Epithelial cell of proximal tubule (primary cell): Measurements from ENCODE around the gene TUBAL3. TPM values are rescaled to one million over a fixed set of nuclear protein-coding genes. Genes with fewer than 3 reads are reported as not detected.

Experiments used
- DNase-seq: peaks from one replicate; pipeline ENCODE4 v3.0.0-alpha.2; 2011; ENCODE audit warnings: low read depth
- H3K4me3 ChIP-seq: 2 replicates; pipeline ENCODE4 v1.5.1; 2011; ENCODE audit warnings: low read depth, mild to moderate bottlenecking, low read length
- total RNA-seq: library from RNA; depleted of rRNA; stranded (reverse); fragments of >200 nt; gene quantifications from 2 replicates; pipeline ENCODE4 v1.2.3, GENCODE V29; 2015
- TF ChIP-seq, protein P1 (sequence below): conservative IDR thresholded peaks from 2 replicates; pipeline ENCODE4 v1.5.1; 2012; ENCODE audit warnings: low read depth, mild to moderate bottlenecking, low read length

Gene TUBAL3
- total RNA-seq, 1 donor from 2014 or later = not detected

DNA sequence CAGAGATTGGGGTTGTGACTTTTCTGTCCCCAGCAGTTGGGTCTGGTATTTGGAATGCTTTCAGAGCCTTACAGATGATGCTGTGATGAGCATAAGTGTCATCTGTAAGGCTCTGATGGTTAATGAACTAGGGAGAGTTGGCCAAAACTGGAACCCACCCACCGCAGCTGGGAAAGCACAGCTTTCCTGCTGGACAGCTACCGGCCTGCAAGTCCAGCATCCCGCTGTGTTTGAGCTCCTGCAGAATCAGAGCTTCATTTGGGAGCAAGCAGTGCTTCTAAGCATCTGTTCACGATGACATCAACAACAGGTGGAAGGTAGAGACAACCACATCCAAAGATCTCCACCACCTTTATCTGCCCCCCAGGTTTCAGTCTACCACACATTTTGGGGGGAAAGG is 28.2 kb downstream of the TUBAL3 start:
- H3K4me3 ChIP-seq = no peak overlapping the region
- no peak for DNase-seq
- TF ChIP-seq, protein P1, sequence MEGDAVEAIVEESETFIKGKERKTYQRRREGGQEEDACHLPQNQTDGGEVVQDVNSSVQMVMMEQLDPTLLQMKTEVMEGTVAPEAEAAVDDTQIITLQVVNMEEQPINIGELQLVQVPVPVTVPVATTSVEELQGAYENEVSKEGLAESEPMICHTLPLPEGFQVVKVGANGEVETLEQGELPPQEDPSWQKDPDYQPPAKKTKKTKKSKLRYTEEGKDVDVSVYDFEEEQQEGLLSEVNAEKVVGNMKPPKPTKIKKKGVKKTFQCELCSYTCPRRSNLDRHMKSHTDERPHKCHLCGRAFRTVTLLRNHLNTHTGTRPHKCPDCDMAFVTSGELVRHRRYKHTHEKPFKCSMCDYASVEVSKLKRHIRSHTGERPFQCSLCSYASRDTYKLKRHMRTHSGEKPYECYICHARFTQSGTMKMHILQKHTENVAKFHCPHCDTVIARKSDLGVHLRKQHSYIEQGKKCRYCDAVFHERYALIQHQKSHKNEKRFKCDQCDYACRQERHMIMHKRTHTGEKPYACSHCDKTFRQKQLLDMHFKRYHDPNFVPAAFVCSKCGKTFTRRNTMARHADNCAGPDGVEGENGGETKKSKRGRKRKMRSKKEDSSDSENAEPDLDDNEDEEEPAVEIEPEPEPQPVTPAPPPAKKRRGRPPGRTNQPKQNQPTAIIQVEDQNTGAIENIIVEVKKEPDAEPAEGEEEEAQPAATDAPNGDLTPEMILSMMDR = no peak

DNA sequence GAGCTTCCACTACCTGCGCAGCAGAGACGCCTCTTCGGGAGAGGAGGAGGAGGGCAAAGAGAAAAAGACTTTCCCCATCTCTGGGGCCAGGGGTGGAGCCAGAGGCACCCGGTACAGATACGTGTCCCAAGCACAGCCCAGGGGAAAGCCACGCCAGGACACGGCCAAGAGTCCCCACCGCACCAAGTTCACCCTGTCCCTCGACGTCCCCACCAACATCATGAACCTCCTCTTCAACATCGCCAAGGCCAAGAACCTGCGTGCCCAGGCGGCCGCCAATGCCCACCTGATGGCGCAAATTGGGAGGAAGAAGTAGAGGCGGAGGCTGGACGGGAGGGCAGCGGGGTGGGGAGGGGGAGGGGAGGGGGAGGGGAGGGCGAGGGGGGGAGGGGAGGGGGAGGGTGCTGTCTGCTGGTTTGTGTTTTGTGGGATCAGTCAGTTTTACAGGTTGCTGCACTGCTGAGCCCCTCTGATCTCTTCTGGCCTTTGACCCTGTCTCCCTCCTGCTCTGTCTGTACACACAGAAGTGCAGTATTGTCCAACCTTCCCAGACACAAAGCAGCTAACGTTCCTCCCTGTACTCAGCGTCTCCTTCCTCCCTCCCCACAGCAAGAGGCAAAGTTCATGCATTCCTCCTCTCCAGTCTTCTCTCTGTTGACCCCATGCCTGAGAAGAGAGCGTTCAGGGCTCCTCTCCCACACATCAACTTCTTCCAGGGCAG is 30.6 kb downstream of the TUBAL3 start:
- DNase-seq = no peak
- H3K4me3 ChIP-seq = no peak overlapping the region
- TF ChIP-seq, protein P1 = no peak

DNA sequence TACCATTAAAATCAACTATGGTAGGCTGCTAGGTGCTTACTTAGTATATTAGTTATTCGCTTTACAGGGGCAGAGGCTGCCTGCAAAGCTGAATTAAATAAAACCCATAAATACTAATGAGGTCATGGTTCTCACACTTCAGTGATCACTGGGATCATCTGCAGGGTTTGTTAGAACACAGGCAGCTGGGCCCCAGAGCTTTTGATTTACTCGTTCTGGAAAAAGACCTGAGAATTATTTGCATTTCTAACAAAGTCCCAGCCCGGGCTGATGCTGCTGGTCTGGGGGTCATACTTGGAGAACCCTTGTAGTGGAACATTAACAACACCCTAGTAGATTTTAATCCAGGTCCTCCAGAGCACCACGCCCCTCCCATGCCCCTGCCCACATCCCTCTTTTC is 31.3 kb downstream of the TUBAL3 start:
- TF ChIP-seq, protein P1 = no peak
- no peak overlapping the region for H3K4me3 ChIP-seq
- DNase-seq = no peak

DNA sequence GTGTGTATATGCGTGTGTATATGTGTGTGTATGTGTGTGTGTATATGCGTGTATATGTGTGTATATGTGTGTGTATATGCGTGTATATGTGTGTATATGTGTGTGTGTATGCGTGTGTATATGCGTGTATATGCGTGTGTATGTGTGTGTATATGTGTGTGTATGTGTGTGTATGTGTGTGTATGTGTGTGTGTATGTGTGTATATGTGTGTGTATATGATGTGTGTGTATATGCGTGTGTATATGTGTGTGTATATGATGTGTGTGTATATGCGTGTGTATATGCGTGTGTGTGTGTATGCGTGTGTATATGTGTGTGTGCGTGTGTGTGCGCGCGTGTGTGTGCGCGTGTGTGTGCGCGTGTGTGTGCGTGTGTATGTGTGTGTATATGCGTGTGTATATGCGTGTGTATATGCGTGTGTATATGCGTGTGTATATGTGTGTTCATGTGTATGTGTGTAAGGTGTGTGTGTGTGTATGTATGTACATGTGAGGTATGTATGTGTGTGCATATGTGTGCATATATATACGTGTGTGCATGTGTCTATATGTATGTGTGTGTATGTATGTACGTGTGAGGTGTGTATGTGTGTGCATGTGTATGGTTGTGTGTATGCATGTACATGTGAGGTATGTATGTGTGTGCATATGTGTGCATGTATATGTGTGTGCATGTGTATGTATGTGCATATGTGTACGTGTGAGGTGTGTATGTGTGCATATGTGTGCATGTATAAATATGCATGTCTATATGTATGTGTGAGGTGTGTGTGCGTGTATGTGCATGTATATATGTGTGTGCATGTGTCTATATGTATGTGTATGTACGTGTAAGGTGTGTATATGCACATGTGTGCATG is 33.9 kb downstream of the TUBAL3 start:
- DNase-seq = no peak
- no peak overlapping the region for H3K4me3 ChIP-seq
- TF ChIP-seq, protein P1 = no peak

DNA sequence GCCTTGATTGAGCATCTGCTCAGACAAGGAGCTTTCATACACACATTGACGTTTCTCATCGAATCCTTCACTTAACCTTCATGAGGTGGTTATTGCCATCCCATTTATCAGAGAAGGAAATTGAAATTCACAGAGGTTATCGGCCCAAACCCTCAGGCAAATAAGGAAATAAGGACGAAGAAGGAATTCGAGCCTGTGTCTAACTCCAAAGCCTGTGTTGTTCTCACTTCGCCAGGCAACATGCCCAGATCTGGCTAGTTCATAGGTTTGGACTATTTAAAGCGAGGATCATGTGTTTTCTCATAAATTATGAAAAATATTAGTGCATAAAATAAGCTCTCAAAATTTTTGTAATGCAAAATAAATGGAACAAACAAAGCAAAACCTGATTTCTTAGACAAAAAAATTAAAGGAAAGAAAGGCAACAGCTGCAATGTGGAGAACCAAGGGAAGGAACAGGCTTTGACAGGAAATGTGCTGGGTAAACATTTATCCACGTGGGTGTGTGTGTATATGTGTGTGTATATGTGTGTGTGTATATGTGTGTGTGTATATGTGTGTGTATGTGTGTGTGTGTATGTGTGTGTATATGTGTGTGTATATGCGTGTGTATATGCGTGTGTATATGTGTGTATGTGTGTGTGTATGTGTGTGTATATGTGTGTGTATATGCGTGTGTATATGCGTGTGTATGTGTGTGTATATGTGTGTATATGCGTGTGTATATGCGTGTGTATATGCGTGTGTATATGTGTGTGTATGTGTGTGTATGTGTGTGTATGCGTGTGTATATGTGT is 35.1 kb downstream of the TUBAL3 start:
- TF ChIP-seq, protein P1 = no peak
- DNase-seq = no peak
- no peak overlapping the region for H3K4me3 ChIP-seq

DNA sequence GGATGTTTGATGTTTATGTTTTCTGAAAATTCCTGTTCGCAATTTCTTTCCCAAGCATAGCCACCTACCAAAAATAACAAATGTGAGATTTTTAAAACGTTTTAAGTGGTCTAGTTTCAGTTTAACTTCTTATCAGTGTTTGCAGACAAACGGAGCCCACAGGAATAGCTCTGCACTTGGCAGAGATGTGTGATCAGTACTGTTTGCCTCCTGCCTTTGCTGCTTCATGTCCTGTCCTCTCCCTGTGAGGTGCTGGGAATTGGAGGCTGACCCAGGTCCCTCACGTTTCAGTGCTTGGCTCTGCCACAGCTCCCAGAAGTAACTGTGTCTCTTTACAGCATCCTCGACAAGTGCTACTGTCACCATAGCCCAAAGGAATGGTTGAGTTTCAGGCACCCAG is 38.7 kb downstream of the TUBAL3 start:
- DNase-seq = no peak
- H3K4me3 ChIP-seq = no peak overlapping the region
- TF ChIP-seq, protein P1 = no peak
